ENCODE data around the gene MYO1H.
A peak's percentile ranks its signal among the peaks of the same experiment; 100 is the strongest.
"Not testable (repeated sequence)": the region's sequence is repeated elsewhere in the genome, so short reads cannot be mapped to it uniquely, and the experiment has no call there.

The MYO1H gene

GRCh38 chr12:109389146-109389545, 41.4 kb downstream of the MYO1H start:
- no peak overlapping the region for H3K27ac ChIP-seq
- TF ChIP-seq ZFX (IDR thresholded peaks at IDR 0.05; ENCODE audit: borderline replicate concordance), result no peak

GRCh38 chr12:109393437-109394345, 46.0 kb downstream of the MYO1H start:
- no peak overlapping the region for H3K27ac ChIP-seq
- peak; percentile 99 for TF ChIP-seq CTCF (IDR thresholded peaks at IDR 0.05)
- TF ChIP-seq ZFX (IDR thresholded peaks at IDR 0.05; ENCODE audit: borderline replicate concordance), result no peak

- TF ChIP-seq CTCF (IDR thresholded peaks at IDR 0.05) (no peak), ZFX (IDR thresholded peaks at IDR 0.05; ENCODE audit: borderline replicate concordance) (no peak)
- no peak overlapping the region for H3K27ac ChIP-seq
These were observed 47.2 kb downstream of the MYO1H start for GRCh38 chr12:109394891-109395290.

GRCh38 chr12:109404841-109405240, 57.1 kb downstream of the MYO1H start:
- not testable (repeated sequence) for H3K27ac ChIP-seq

- not testable (repeated sequence) for H3K27ac ChIP-seq
These were observed 58.4 kb downstream of the MYO1H start for GRCh38 chr12:109406147-109406546.

- no peak for TF ChIP-seq ZFX (IDR thresholded peaks at IDR 0.05; ENCODE audit: borderline replicate concordance)
- TF ChIP-seq CTCF (IDR thresholded peaks at IDR 0.05), result no peak
- no peak overlapping the region for H3K27ac ChIP-seq
These were observed 71.3 kb downstream of the MYO1H start for GRCh38 chr12:109418848-109419480.

GRCh38 chr12:109421355-109422087, 73.8 kb downstream of the MYO1H start:
- TF ChIP-seq CTCF (IDR thresholded peaks at IDR 0.05) (no peak), ZFX (IDR thresholded peaks at IDR 0.05; ENCODE audit: borderline replicate concordance) (no peak)
- no peak overlapping the region for H3K27ac ChIP-seq

GRCh38 chr12:109422251-109422650, 74.6 kb downstream of the MYO1H start:
- no peak overlapping the region for H3K27ac ChIP-seq
- no peak for TF ChIP-seq CTCF (IDR thresholded peaks at IDR 0.05)
- no peak for TF ChIP-seq ZFX (IDR thresholded peaks at IDR 0.05; ENCODE audit: borderline replicate concordance)
